Activated CD4-positive, alpha-beta T cell treated with anti-CD3 and anti-CD28 coated beads, Interleukin-2, amount 10 ng/mL, durations not matched to agents 7 days and 5 days (primary cell): ENCODE results near the gene CLIC6. TPM values are rescaled to one million over a fixed set of nuclear protein-coding genes. Genes with fewer than 3 reads are reported as not detected.

ENCODE experiments used
- CTCF ChIA-PET: fragments of 350-600 bp; sonication (Branson Sonifier 250); formaldehyde crosslinking; loops from one replicate; lab custom pipeline; 2021; ENCODE audit warnings: antibody characterized with exemption; lab: Charles Lee
- POLR2A ChIA-PET: fragments of 350-600 bp; sonication (Branson Sonifier 250); formaldehyde crosslinking; loops from one replicate; lab custom pipeline; 2021; ENCODE audit warnings: antibody characterized with exemption; lab: Charles Lee
- DNase-seq: peaks from one replicate; pipeline ENCODE4 v3.0.0-alpha.2; 2020
- H3K27ac Mint-ChIP-seq: one replicate; pipeline ENCODE4 v1.8.0; 2021; ENCODE audit warnings: mild to moderate bottlenecking, moderate library complexity, mixed read lengths
- H3K27me3 Mint-ChIP-seq: one replicate; pipeline ENCODE4 v1.8.0; 2021; ENCODE audit warnings: mixed read lengths
- H3K36me3 Mint-ChIP-seq: one replicate; pipeline ENCODE4 v1.8.0; 2021; ENCODE audit warnings: low read depth, mixed read lengths
- H3K4me1 Mint-ChIP-seq: one replicate; pipeline ENCODE4 v1.8.0; 2021; ENCODE audit warnings: mixed read lengths
- H3K4me3 Mint-ChIP-seq: one replicate; pipeline ENCODE4 v1.8.0; 2021; ENCODE audit warnings: mild to moderate bottlenecking, moderate library complexity, mixed read lengths
- H3K9me3 Mint-ChIP-seq: one replicate; pipeline ENCODE4 v1.8.0; 2021; ENCODE audit warnings: mixed read lengths
- total RNA-seq, 2 experiments: library from RNA; stranded (reverse); gene quantifications; one replicate each; pipeline ENCODE4 v1.2.3, GENCODE V29; 2021

Gene CLIC6
- total RNA-seq, result not detected

DNA sequence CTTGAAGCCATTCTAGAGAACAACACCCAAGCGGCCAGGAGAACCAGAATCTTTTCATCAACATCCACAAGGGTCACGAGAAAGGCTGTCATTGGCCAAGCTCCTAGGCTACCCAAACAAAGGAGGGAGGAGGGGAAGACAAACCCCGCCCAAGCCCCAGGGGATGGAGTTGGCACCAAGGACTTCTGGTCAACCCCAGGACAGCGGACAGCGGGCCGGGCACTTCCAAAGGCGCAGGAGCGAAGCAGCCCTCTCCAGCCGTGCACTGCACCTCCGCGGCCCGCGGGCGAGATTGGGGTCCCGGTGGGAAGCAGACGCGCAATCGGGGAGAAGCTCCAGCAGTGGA, at the start of gene CLIC6:
CLIC6 (plus strand) TSS at position 192 of the 346 bp plus-strand sequence. CDS start 395 bp downstream, outside the sequence.
- H3K4me1 Mint-ChIP-seq, result peaks cover 7% of the 10 kb centered on the region
- no peaks in the 10 kb centered on the region for H3K9me3 Mint-ChIP-seq
- no peak within 1 kb of the TSS for H3K27ac Mint-ChIP-seq
- H3K4me3 Mint-ChIP-seq, result peak within 1 kb of the TSS; percentile 19
- peaks cover 70% of the 10 kb centered on the region for H3K27me3 Mint-ChIP-seq
- H3K36me3 Mint-ChIP-seq, result no peaks in the 10 kb centered on the region
- ChIA-PET POLR2A (no interaction called here), CTCF (no interaction called here)
- DNase-seq, result no peak

- peaks cover 14% of the 10 kb centered on the region for H3K27me3 Mint-ChIP-seq
- ChIA-PET CTCF (no interaction called here), POLR2A (no interaction called here)
- no peaks in the 10 kb centered on the region for H3K9me3 Mint-ChIP-seq
- H3K27ac Mint-ChIP-seq, result no peak overlapping the region
- no peak for DNase-seq
- no peak overlapping the region for H3K4me3 Mint-ChIP-seq
- H3K36me3 Mint-ChIP-seq, result no peaks in the 10 kb centered on the region
- H3K4me1 Mint-ChIP-seq, result peaks cover 5% of the 10 kb centered on the region
Observed at GRCh38 chr21:34619841-34620665, 48.7 kb upstream of the CLIC6 start.

GRCh38 chr21:34621434-34622350, 47.1 kb upstream of the CLIC6 start:
- CTCF ChIA-PET, result interaction anchor here (1.1 to 1.6 kb wide), 3 partner anchors 8 to 14 kb away, joined by 3 to 6 read pairs (median 3); no protein-coding TSS in a partner anchor
- Mint-ChIP-seq H3K36me3 (no peaks in the 10 kb centered on the region), H3K27me3 (peaks cover 21% of the 10 kb centered on the region), H3K9me3 (no peaks in the 10 kb centered on the region), H3K4me1 (no peaks in the 10 kb centered on the region), H3K27ac (no peak overlapping the region), H3K4me3 (no peak overlapping the region)
- POLR2A ChIA-PET, result no interaction called here
- no peak for DNase-seq

- no peaks in the 10 kb centered on the region for H3K9me3 Mint-ChIP-seq
- H3K4me1 Mint-ChIP-seq, result no peaks in the 10 kb centered on the region
- no peak for DNase-seq
- H3K36me3 Mint-ChIP-seq, result no peaks in the 10 kb centered on the region
- H3K4me3 Mint-ChIP-seq, result no peak overlapping the region
- CTCF ChIA-PET, result no interaction called here
- H3K27me3 Mint-ChIP-seq, result peaks cover 21% of the 10 kb centered on the region
- H3K27ac Mint-ChIP-seq, result no peak overlapping the region
- POLR2A ChIA-PET, result no interaction called here
Observed at GRCh38 chr21:34623516-34623915, 45.3 kb upstream of the CLIC6 start.

DNA sequence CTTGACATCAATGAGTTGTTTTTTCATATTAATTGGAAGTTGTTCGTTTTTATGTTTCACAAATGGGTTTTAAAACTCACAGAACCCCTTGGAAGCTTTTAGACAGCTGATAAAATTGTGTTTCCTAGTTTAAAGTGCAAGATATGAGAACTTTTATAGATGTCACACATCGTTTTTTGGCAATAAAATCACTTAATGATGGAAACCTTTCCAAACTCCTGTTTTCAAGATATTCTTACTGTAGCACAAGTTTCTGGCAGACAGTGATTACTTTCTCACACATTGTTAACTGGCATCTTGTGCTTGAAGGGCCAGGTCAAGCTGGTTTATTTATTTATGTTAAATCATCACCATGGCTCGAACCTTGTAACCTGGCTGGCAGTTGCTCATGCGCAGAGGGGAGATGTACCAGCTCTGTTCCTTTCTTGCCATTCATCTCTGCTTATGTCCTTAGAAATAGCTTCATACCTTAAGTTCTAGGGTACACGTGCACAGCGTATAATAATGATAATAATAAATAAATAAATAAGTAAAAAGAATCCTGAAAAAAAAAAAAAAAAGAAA, 43.7 kb upstream of the CLIC6 start:
- no peak overlapping the region for H3K4me3 Mint-ChIP-seq
- no peak overlapping the region for H3K27ac Mint-ChIP-seq
- DNase-seq, result no peak
- H3K4me1 Mint-ChIP-seq, result no peaks in the 10 kb centered on the region
- peaks cover 21% of the 10 kb centered on the region for H3K27me3 Mint-ChIP-seq
- ChIA-PET POLR2A (no interaction called here), CTCF (interaction anchor here (0.6 to 1.9 kb wide), 3 partner anchors 9 to 279 kb away, joined by 3 to 6 read pairs (median 3); no protein-coding TSS in a partner anchor)
- no peaks in the 10 kb centered on the region for H3K9me3 Mint-ChIP-seq
- H3K36me3 Mint-ChIP-seq, result no peaks in the 10 kb centered on the region

DNA sequence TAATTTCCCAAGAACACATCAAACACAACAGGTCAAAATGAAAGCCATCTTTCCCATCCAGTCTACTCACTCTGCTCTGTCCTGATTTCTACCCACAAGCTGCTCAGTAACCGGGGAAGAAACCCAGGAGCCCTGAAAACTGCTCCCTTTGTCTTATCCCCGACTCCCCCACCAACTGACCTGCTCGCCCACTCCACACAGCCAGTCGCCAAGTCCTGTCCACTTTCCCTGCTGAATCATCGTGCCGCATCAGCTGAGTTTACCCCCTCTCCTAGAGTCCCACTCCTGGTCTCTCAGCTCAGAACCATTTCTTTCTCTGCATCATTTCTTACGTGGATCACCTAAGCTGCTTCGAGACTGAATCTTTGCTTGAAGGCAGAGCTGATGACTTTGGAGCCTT, 42.7 kb upstream of the CLIC6 start:
- no peak overlapping the region for H3K27ac Mint-ChIP-seq
- H3K9me3 Mint-ChIP-seq, result no peaks in the 10 kb centered on the region
- H3K27me3 Mint-ChIP-seq, result peaks cover 21% of the 10 kb centered on the region
- H3K36me3 Mint-ChIP-seq, result no peaks in the 10 kb centered on the region
- no peak overlapping the region for H3K4me3 Mint-ChIP-seq
- H3K4me1 Mint-ChIP-seq, result no peaks in the 10 kb centered on the region
- ChIA-PET CTCF (interaction anchor here (1.0 to 1.9 kb wide), 2 partner anchors 10 to 103 kb away, joined by 3 to 6 read pairs; no protein-coding TSS in a partner anchor), POLR2A (no interaction called here)
- no peak for DNase-seq

DNA sequence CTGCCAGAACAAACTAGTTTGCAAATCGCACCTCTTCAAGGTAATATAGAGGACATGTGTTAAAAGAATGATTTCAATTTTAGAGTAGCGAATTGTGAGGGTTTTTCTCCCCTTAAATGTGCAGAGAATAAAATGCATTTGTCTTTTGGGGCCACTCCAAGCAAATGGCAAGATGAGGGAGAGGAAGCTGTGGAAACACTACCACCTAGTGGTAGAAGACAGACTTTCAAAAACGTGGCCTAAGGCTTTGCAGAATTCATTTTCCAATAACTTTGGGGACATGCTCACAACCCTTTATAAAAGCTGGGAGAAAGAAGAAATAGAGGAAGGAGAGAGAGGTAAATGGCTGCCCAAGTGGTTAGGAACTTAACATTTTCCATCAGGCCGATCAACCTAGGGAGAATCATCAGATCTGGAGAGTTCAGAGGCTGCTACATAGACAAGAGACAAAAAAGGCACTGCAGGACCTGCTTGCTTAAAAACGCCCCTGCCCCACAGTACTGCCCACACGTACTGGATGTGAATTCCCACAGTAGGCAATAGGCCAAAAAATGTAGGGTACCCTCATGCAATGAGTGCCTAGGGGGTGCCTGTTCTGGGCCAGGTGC, 38.2 kb upstream of the CLIC6 start:
- H3K4me1 Mint-ChIP-seq, result no peaks in the 10 kb centered on the region
- peak; percentile 54 for DNase-seq
- H3K4me3 Mint-ChIP-seq, result no peak overlapping the region
- ChIA-PET CTCF (interaction anchor here (1.0 to 1.7 kb wide), 2 partner anchors 8 to 10 kb away, joined by 3 to 6 read pairs; no protein-coding TSS in a partner anchor), POLR2A (no interaction called here)
- no peaks in the 10 kb centered on the region for H3K36me3 Mint-ChIP-seq
- H3K9me3 Mint-ChIP-seq, result no peaks in the 10 kb centered on the region
- H3K27me3 Mint-ChIP-seq, result peaks cover 11% of the 10 kb centered on the region
- no peak overlapping the region for H3K27ac Mint-ChIP-seq

DNA sequence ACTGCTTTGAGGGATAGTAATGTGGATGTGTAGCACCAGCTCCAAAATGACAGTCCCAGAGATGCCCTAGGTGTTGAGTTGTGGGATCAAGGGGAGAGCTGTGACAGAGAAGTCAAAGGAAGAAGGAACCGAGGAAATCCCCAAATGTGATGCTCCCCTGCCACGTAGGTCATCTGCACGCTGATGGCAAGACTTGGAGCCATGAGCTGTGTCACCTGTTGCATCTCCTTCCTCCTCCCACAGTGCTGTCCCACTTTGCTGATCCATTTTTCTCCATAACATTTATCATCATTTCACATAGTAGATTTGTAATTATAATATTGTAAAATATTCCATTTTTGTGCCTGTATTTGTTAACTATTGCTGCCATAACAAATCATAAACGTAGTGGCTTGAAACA, 36.3 kb upstream of the CLIC6 start:
- H3K4me1 Mint-ChIP-seq, result peaks cover 1% of the 10 kb centered on the region
- DNase-seq, result no peak
- no peaks in the 10 kb centered on the region for H3K9me3 Mint-ChIP-seq
- H3K27ac Mint-ChIP-seq, result no peak overlapping the region
- CTCF ChIA-PET, result interaction anchor here (1.7 kb wide), 1 partner anchor 10 kb away, joined by 6 read pairs; no protein-coding TSS in a partner anchor
- no peaks in the 10 kb centered on the region for H3K36me3 Mint-ChIP-seq
- H3K27me3 Mint-ChIP-seq, result peaks cover 4% of the 10 kb centered on the region
- POLR2A ChIA-PET, result no interaction called here
- no peak overlapping the region for H3K4me3 Mint-ChIP-seq

DNA sequence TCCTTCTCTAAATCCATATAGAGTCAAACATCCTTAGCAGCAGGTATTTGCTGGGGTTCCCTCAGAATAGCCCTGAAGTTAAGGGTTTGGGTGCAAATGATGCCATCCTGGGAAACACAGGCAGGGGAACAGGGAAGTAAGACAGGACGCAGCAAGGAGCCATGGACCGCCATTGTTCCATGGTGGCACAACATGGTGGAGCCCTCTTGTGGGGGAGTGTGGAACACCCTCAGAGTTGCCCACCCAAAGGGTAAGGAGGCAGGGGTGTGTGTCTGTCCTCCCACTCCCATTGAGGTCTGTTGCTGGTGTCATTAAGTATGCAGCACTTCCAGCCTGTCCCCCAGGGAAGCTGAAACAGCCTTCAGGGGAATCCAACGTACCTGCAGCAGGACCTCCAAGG, 33.5 kb upstream of the CLIC6 start:
- H3K27ac Mint-ChIP-seq, result no peak overlapping the region
- H3K4me3 Mint-ChIP-seq, result no peak overlapping the region
- CTCF ChIA-PET, result interaction anchor here (1.6 kb wide), 1 partner anchor 19 kb away, joined by 3 read pairs; no protein-coding TSS in a partner anchor
- POLR2A ChIA-PET, result no interaction called here
- H3K27me3 Mint-ChIP-seq, result peaks cover 4% of the 10 kb centered on the region
- H3K4me1 Mint-ChIP-seq, result peaks cover 22% of the 10 kb centered on the region
- H3K36me3 Mint-ChIP-seq, result peaks cover 7% of the 10 kb centered on the region
- DNase-seq, result no peak
- peaks cover 6% of the 10 kb centered on the region for H3K9me3 Mint-ChIP-seq

GRCh38 chr21:34636961-34637360, 31.8 kb upstream of the CLIC6 start:
- ChIA-PET CTCF (interaction anchor here (1.0 to 1.4 kb wide), 2 partner anchors 19 to 289 kb away, joined by 3 read pairs; no protein-coding TSS in a partner anchor), POLR2A (no interaction called here)
- Mint-ChIP-seq H3K36me3 (peaks cover 7% of the 10 kb centered on the region), H3K27ac (no peak overlapping the region), H3K4me1 (peaks cover 33% of the 10 kb centered on the region), H3K27me3 (peaks cover 4% of the 10 kb centered on the region), H3K9me3 (peaks cover 9% of the 10 kb centered on the region), H3K4me3 (no peak overlapping the region)
- no peak for DNase-seq

- Mint-ChIP-seq H3K4me3 (no peak overlapping the region), H3K27ac (no peak overlapping the region), H3K36me3 (peaks cover 7% of the 10 kb centered on the region), H3K9me3 (peaks cover 9% of the 10 kb centered on the region), H3K27me3 (peaks cover under 1% of the 10 kb centered on the region), H3K4me1 (peaks cover 38% of the 10 kb centered on the region)
- ChIA-PET CTCF (interaction anchor here (0.6 kb wide), 1 partner anchor 436 kb away, joined by 5 read pairs; no protein-coding TSS in a partner anchor), POLR2A (no interaction called here)
- DNase-seq, result no peak
Observed at GRCh38 chr21:34639250-34639649, 29.5 kb upstream of the CLIC6 start.
